GM11168 (cell line): ENCODE data around the gene CLDN15.

Experiments used
- in situ Hi-C: fragments of 300-500 bp; cut with MboI; formaldehyde crosslinking; loops from one replicate; pipeline ENCODE4 v1.12.0; 2022; ENCODE audit warnings: low sequenced_read_pairs; ENCODE audit not compliant: unreplicated experiment

CLDN15 gene

GRCh38 chr7:101245147-101245668, 7.6 kb upstream of the CLDN15 start:
- in situ Hi-C loops = no loop called here

GRCh38 chr7:101244375-101245146, 7.0 kb upstream of the CLDN15 start, which contains the start of gene FIS1:
TSS of gene FIS1 (minus strand) at chr7:101245081. CDS start at chr7:101245004, 77 bp downstream.
- in situ Hi-C loops = no loop called here

- in situ Hi-C loops = no loop called here
Measured at GRCh38 chr7:101243646-101244374, 6.2 kb upstream of the CLDN15 start.

- in situ Hi-C loops = no loop called here
Measured at GRCh38 chr7:101241443-101242349, 4.1 kb upstream of the CLDN15 start.

- in situ Hi-C loops = no loop called here
Measured at GRCh38 chr7:101241015-101241363, 3.4 kb upstream of the CLDN15 start.

- in situ Hi-C loops = no loop called here
Measured at GRCh38 chr7:101240226-101241014, 2.8 kb upstream of the CLDN15 start.

- in situ Hi-C loops = no loop called here
Measured at GRCh38 chr7:101239951-101240220, 2.3 kb upstream of the CLDN15 start.

- in situ Hi-C loops = no loop called here
Measured at GRCh38 chr7:101239191-101239950, 1.8 kb upstream of the CLDN15 start.

GRCh38 chr7:101238226-101239182, 902 bp upstream of the CLDN15 start:
- in situ Hi-C loops = no loop called here

- in situ Hi-C loops = no loop called here
Measured at GRCh38 chr7:101236292-101236835, 1.2 kb downstream of the CLDN15 start.

- in situ Hi-C loops = no loop called here
Measured at GRCh38 chr7:101235522-101235921, 2.1 kb downstream of the CLDN15 start.

GRCh38 chr7:101235050-101235449, 2.6 kb downstream of the CLDN15 start:
- in situ Hi-C loops = no loop called here

GRCh38 chr7:101234636-101235035, 3.0 kb downstream of the CLDN15 start:
- in situ Hi-C loops = no loop called here

GRCh38 chr7:101233907-101234547, 3.6 kb downstream of the CLDN15 start:
- in situ Hi-C loops = no loop called here

- in situ Hi-C loops = no loop called here
Measured at GRCh38 chr7:101232141-101232850, 5.3 kb downstream of the CLDN15 start.

- in situ Hi-C loops = no loop called here
Measured at GRCh38 chr7:101231644-101232043, 6.0 kb downstream of the CLDN15 start.

- in situ Hi-C loops = no loop called here
Measured at GRCh38 chr7:101226721-101227120, 10.9 kb downstream of the CLDN15 start.
